ENCODE data around the gene ZNF783.

The ZNF783 gene

DNA sequence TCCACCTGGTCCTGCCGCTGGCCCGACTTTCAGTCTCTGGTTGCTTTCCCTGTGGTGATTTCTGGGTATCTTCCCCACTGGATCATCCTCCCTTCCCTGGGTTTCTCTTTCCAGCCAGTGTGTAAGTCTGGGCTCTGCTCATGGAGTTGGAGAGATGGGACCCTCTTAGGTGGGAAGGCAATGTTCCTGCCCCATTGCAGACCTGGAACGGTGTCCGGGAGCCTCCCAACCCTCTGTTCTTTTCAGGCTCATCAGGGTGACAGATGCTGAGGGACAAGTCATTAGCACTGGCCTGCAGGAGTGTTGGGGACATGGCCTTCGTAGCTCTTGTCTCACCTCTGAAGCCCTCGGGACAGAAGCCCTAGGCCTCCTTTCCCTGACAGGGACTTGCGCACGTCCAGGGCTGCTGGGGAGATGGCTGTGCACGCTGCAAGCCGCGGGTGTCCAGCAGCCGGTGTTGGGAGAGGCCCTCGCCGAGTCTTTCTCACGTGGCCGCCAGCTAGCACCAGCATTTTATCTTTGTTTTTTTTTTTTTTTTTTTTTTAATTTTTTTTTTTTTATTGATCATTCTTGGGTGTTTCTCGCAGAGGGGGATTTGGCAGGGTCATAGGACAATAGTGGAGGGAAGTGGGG lies 17.2 kb downstream of the ZNF783 start:
- TF ChIP-seq Cebpa-rat (IDR thresholded peaks at IDR 0.05), result no peak
- no peak overlapping the region for H3K9ac ChIP-seq

DNA sequence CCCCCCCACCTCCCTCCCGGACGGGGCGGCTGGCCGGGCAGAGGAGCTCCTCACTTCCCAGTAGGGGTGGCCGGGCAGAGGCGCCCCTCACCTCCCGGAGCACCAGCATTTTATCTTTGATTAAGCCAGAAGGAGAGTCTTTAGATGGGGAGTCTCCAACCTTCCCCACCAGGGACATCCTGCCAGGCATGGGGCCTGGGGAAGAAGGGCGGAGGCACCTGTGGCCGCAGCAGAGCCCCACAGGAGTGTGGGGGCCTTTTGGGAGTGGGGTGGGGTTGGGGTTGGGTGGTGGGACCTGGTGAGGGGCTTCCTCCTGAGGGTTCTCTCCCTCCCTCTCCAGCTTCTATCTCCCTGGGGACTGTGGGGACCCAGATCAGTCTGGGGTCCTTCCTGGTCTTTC lies 18.2 kb downstream of the ZNF783 start:
- TF ChIP-seq Cebpa-rat (IDR thresholded peaks at IDR 0.05), result no peak
- Histone ChIP-seq H3K4me2 (no peak overlapping the region), H3K36me3 (peaks cover 71% of the 10 kb centered on the region)

More for the DNA sequence above, 17.2 kb downstream of the ZNF783 start:
- Histone ChIP-seq H4K20me1 (peaks cover 3% of the 10 kb centered on the region), H3K9me3 (no peaks in the 10 kb centered on the region; the same call in none of the 2 replicates), H3K4me2 (no peak overlapping the region), H3K27ac (no peak overlapping the region), H3K4me3 (no peak overlapping the region), H3K36me3 (peaks cover 78% of the 10 kb centered on the region), H3K4me1 (peaks cover 3% of the 10 kb centered on the region), H3K27me3 (no peaks in the 10 kb centered on the region)

DNA sequence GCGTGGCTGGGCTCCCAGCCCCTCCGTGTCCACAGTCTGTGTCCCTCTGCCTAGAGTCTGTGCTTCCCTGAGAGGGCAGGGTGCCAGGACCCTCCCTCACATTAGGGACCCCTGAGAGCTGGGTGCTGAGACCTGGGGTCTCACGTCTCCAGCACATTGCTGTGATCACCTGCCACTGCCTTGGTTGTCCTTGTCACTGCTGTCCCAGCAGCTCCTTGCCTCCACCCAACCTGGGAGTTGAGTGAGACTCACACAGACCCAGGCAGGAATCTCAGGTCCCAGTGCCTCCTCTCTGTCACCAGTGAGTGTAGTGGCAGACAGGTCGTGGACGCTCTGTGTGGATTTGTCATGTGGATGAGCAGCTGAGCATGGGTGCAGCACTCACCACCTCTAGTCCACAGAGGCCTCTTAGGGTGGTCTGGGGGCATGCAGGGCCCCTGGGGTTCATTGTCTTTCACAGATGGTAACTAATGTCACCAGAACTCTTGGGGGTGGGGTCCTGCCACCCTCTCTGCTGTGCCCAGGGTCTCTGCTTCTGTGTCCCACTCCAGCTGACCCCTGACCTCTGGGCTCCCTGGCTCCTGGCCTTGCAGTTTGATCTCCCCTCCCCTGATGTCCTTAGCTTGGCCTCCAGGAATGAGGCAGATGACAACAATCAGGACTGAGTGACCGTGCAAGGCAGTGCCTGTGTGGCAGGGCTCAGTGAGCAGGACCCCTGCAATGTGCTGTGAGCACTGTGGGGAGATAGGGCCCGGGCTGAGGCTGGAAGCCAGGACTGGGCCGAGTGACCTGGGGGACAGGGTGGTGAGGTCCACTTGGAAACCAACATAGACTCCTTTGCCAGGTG lies 18.9 kb downstream of the ZNF783 start:
- no peaks in the 10 kb centered on the region for H3K27me3 ChIP-seq

More for the DNA sequence above, 18.2 kb downstream of the ZNF783 start:
- Histone ChIP-seq H3K9me3 (no peaks in the 10 kb centered on the region), H3K9ac (no peak overlapping the region), H4K20me1 (peaks cover 9% of the 10 kb centered on the region), H3K4me3 (no peak overlapping the region), H3K27ac (no peak overlapping the region), H3K4me1 (peaks cover 10% of the 10 kb centered on the region), H3K27me3 (no peaks in the 10 kb centered on the region)

DNA sequence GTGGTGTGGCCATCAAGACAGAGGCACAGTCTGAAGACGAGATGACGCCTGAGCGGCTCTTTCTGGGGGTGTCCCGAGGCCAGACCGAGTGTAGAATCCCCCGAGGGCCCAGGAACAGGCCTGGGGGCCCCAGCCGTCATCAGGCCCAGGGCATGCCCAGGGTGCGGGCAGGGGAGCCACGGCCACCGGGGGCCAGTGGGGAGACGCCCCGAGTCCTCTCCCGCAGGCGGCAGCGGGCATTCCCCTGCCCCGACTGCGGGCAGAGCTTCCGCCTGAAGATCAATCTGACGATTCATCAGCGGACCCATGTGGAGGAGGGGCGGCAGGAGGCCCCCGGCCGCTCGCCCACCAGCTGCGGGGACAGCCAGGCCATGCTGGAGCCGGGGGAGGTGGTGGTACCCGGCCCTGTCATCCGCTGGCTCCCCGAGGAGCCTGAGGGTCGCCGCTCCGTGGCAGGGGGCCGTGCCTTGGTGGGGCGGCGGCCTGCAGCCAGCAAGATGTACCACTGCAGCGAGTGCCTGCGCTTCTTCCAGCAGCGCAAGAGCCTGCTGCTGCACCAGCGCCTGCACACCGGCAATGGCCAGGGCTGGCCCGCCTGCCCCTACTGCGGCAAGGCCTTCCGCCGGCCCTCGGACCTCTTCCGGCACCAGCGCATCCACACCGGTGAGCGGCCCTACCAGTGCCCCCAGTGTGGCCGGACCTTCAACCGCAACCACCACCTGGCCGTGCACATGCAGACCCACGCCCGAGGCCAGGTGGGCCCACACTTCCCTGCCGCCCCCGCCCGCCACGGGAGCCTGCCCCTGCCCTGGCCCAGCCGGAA lies 19.7 kb downstream of the ZNF783 start:
- peaks cover 9% of the 10 kb centered on the region for H4K20me1 ChIP-seq
- H3K36me3 ChIP-seq, result peaks cover 55% of the 10 kb centered on the region
- no peak overlapping the region for H3K27ac ChIP-seq
- no peaks in the 10 kb centered on the region for H3K27me3 ChIP-seq
- TF ChIP-seq Cebpa-rat (IDR thresholded peaks at IDR 0.05), result no peak
- H3K9ac ChIP-seq, result no peak overlapping the region
- peaks cover 26% of the 10 kb centered on the region for H3K4me1 ChIP-seq
- no peak overlapping the region for H3K4me2 ChIP-seq
- H3K4me3 ChIP-seq, result no peak overlapping the region
- H3K9me3 ChIP-seq, result no peaks in the 10 kb centered on the region

More for the DNA sequence above, 18.9 kb downstream of the ZNF783 start:
- Histone ChIP-seq H3K4me2 (no peak overlapping the region), H3K9ac (no peak overlapping the region), H3K36me3 (peaks cover 63% of the 10 kb centered on the region), H3K9me3 (no peaks in the 10 kb centered on the region), H3K4me1 (peaks cover 18% of the 10 kb centered on the region), H3K27ac (no peak overlapping the region), H4K20me1 (peaks cover 9% of the 10 kb centered on the region), H3K4me3 (no peak overlapping the region)
- no peak for TF ChIP-seq Cebpa-rat (IDR thresholded peaks at IDR 0.05)

DNA sequence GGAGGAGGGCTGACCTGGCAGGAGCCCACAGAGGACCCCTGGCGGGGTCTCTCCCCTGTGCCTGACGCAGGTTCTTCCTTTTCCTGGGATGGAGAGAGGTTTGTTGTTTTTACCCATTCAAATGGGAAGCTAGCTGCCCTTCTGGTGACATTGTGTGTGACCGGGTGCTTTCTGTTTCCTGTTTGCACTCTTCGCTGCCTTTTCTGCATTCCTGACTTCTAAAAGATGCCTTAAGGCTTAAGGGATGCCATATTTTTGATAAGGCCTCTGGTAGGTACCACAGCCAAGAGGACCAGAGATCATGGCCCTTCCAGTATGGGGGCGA lies 20.3 kb downstream of the ZNF783 start:
- H3K36me3 ChIP-seq, result peaks cover 49% of the 10 kb centered on the region
- no peak overlapping the region for H3K9ac ChIP-seq
- H3K4me3 ChIP-seq, result no peak overlapping the region
- H3K4me1 ChIP-seq, result peaks cover 31% of the 10 kb centered on the region
- H3K27me3 ChIP-seq, result no peaks in the 10 kb centered on the region
- no peak overlapping the region for H3K27ac ChIP-seq
- H3K9me3 ChIP-seq, result no peaks in the 10 kb centered on the region
- H4K20me1 ChIP-seq, result peaks cover 9% of the 10 kb centered on the region
- no peak for TF ChIP-seq Cebpa-rat (IDR thresholded peaks at IDR 0.05)
- H3K4me2 ChIP-seq, result no peak overlapping the region

DNA sequence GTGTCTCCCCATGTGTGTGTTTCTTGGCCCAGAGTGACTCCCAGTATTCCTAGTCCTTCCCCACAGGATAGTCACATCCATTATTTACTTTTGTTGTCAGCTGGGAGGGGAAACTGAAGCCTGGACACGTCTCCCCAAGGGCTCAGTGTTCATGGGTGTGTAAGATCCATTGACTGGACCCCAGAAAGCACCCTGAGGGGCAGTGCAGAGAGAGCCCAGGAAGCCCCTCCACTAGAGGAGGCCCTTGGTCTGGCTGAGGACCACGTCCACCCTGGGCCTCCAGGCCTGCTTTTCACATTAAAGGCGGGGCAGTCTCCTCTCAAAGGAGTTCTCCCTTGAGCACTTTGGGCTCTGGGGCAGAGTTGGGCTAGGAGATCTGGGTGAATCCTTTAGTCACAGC lies 21.3 kb downstream of the ZNF783 start:
- TF ChIP-seq Cebpa-rat (IDR thresholded peaks at IDR 0.05), result no peak
- no peaks in the 10 kb centered on the region for H3K9me3 ChIP-seq
- no peak overlapping the region for H3K4me2 ChIP-seq
- no peak overlapping the region for H3K4me3 ChIP-seq
- H3K9ac ChIP-seq, result no peak overlapping the region
- no peak overlapping the region for H3K27ac ChIP-seq
- no peaks in the 10 kb centered on the region for H3K27me3 ChIP-seq
- H3K4me1 ChIP-seq, result peaks cover 31% of the 10 kb centered on the region
- peaks cover 47% of the 10 kb centered on the region for H3K36me3 ChIP-seq
- H4K20me1 ChIP-seq, result peaks cover 9% of the 10 kb centered on the region

DNA sequence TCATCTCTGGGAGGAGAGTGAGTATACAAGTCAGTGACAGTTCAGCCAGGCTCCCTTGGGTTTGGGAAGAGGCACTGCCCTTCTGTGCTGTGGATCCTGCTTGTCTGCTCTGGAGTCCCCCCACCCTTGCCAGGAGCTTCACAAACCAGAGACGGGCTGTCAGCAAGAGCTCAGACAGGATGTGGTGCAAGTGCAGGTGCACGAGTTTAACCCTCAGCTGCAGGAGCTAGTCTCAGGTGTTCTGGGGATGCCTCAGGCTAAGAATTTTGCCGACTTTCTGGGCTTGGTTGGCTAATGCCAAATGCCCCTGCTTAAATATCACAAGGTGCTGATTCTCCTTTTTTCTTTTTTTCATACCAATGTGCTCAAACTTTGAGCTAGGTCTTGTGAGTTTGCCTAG lies 22.3 kb downstream of the ZNF783 start:
- H3K4me2 ChIP-seq, result peak overlapping the region; percentile 97
- peak overlapping the region; percentile 81; the same call in 1 of the 2 replicates for H3K4me3 ChIP-seq

DNA sequence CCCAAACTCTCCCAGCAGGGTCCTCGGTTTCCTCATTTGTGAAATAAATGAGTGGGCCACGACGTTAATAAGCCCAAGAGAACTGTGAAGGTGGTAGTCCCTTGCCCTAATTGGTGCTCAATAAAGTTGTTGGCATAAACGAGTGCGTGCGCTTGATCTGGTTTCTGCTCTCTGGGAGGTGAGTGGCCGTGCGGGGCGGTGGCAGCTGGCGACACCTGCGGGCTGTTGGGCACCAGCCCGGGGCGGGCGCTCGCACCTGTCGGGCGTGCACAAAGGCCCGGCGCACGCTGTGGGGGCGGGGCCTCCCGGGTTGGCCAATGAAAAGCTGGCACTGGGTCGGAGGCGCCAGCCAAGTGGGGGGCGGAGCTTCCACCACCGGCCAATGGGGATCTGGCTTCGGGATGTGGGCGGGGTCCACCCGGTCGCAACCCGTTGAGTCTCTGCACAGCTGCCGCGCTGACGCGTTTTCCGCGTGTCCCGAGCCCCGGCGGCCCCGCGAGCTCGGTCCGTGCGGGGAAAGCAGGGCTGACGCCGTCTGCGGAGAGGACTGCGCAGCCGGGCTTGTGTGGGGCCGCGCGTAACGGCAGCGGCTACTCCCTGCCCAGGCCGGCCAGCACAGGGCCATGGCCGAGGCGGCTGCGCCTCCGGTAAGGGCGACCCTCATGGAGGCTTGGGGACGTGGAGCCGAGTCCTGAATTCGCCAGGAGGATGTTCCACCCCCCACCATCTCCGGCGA lies 23.0 kb downstream of the ZNF783 start:
- no peak for TF ChIP-seq Cebpa-rat (IDR thresholded peaks at IDR 0.05)
- Histone ChIP-seq H3K27me3 (no peaks in the 10 kb centered on the region), H3K9me3 (no peaks in the 10 kb centered on the region), H4K20me1 (peaks cover 9% of the 10 kb centered on the region), H3K36me3 (peaks cover 52% of the 10 kb centered on the region), H3K27ac (peak overlapping the region; percentile 77), H3K4me3 (peak overlapping the region; percentile 81), H3K4me2 (peak overlapping the region; percentile 97), H3K9ac (peak overlapping the region; percentile 85), H3K4me1 (peaks cover 31% of the 10 kb centered on the region)

More for the DNA sequence above, 22.3 kb downstream of the ZNF783 start:
- Histone ChIP-seq H4K20me1 (peaks cover 9% of the 10 kb centered on the region), H3K27ac (no peak overlapping the region), H3K9me3 (no peaks in the 10 kb centered on the region), H3K9ac (no peak overlapping the region), H3K27me3 (no peaks in the 10 kb centered on the region), H3K4me1 (peaks cover 31% of the 10 kb centered on the region), H3K36me3 (peaks cover 47% of the 10 kb centered on the region)
- TF ChIP-seq Cebpa-rat (IDR thresholded peaks at IDR 0.05), result no peak

DNA sequence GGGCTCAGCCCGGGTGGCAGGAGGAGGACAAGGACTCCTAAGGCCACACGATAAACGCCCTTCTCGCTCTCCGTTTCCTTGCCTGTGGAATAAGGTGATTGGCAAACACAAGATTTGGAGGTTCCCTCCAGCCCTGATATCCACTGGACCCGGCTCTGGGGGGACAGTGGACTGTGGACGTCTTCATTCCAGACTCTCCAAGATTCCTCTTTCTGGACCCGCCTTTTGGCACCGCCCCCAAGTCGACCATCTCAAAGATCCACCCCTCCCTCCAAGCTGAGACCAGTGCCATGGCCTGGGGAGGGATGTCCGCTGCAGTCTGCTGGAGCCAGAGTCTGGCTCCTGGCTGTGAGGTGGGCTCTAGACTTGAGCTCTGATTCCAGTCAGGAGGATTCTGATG lies 23.6 kb downstream of the ZNF783 start:
- peak overlapping the region; percentile 77 for H3K27ac ChIP-seq

More for the DNA sequence above, 23.6 kb downstream of the ZNF783 start:
- Histone ChIP-seq H3K27me3 (no peaks in the 10 kb centered on the region), H3K4me3 (peak overlapping the region; percentile 81), H3K4me2 (peak overlapping the region; percentile 97), H4K20me1 (peaks cover 9% of the 10 kb centered on the region), H3K36me3 (peaks cover 48% of the 10 kb centered on the region), H3K9ac (peak overlapping the region; percentile 85), H3K4me1 (peaks cover 33% of the 10 kb centered on the region), H3K9me3 (no peaks in the 10 kb centered on the region)
- no peak for TF ChIP-seq Cebpa-rat (IDR thresholded peaks at IDR 0.05)
